ENCODE results near the gene CCNB2.
"Not testable (repeated sequence)": the region's sequence is repeated elsewhere in the genome, so short reads cannot be mapped to it uniquely, and the experiment has no call there.

The CCNB2 gene

DNA sequence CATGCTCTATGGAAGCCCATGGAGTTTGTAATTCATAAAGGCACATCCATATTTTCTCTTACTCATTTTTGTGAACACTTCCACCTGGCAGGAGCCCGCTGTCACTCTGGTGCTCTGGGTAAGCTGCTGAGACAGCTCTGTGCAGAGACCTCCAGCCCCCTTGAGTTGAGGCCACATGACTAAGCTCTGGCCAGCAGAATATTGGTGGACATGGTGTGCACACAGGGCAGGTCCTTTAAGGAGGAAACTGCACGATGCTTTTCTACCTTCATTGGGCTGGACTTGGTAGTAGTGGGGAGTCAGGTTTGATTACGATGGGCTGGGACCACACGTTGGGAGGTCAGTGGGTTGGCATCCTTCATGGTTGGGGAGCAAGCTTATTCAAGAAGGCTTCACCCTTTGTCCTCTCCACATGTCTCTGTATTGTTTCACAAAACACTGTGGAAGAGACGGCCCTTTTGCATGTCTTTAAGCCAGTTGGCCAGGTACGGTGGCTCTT, 29.0 kb downstream of the CCNB2 start:
- no peak for DNase-seq (ENCODE audit: low spot score)

DNA sequence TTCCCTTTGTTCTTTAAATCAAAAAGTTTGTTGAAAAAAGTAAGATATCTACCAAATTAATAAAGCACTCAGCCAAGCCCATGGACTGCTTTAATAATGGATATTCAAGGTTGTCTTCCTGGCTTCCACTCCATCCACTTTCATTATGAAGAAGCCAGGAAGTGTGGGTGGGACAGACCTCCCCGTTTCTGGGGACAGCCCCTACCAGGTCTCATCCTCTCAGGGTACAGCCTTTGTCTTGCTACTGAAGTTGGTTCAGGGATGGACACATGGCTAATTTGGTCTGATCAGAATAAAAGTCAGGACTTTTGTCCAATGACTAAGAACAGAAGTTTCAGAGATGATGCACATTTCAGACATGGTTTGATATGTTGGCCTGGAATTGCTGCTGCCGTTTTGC, 32.6 kb downstream of the CCNB2 start:
- no peak for DNase-seq (ENCODE audit: low spot score)

DNA sequence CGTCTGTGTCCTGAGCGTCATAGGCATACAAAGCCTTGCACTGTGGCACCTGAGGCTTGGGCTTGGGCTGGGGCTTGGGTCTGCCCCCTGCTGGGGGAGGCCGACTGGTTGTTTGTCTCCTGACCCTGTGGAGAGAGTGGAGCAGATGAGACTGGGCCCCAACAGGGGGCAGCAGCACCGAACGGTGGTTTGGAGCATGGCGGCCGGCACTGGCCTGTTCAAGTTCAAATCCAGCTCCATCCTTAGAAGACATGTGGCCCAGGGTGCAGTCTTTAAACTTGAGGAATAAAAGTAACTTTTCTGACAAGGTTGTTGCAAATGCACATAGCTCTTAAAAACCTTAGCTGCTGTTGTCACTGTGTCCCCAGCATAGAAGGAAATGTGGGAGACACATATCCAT, 33.3 kb downstream of the CCNB2 start:
- peak; percentile 8 for DNase-seq (ENCODE audit: low spot score)

DNA sequence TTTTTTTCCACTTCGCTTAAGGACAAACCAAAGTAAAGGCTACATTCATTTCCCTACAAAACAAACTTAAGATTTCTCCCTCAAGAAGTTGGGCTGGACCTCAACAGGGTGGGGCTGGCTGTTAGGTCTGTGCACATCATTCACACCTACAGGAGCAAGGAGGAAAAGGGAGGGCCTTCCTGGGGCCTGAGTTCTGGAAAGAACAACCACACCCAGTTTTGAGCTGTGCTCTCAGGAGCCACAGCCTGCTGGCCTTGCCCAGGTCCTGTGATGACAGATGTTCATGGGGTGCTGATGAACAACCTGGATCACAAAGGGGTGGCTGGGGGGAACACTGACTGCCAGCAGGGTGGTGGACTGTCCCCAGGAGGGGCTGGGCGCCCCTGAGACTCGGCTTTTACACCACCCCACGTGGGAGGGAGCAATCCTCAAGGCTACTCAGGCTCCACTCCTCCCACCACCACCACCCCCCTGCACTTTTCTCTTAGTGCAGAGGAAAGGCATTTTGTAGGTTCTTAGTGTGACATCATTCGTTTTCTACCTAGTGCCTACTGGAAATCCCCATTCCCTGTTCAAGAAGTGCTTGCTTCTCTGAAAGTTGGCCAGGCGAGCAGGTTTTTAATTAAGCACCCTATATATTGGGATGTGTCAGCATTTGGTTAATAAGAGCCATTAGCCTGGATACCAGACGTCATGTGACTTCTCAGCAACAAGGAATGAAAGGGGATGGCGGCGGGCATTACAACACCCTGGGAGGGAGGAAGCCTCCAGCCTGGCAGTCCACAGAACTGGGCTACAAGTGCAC, 35.7 kb downstream of the CCNB2 start:
- no peak for DNase-seq (ENCODE audit: low spot score)

DNA sequence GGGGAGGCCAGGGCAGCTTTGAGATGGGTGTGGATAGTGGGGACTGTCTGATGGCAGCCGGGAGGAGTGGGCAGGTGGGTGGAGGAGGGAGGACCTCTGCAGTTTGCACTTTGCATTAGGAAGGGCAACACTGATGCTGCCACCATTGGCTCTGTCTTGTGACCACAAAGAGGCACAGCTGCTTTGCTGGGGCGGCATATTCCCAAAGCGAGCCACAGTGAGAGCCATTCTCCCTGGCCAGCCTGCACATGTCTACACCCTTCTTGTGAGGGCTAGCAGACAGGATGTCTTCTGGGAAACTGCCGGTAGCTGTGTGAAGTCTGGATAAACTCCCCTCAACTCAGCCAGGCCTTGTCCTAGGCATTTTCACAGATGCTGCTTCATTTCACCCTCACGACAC, 38.3 kb downstream of the CCNB2 start:
- no peak for DNase-seq (ENCODE audit: low spot score)

DNA sequence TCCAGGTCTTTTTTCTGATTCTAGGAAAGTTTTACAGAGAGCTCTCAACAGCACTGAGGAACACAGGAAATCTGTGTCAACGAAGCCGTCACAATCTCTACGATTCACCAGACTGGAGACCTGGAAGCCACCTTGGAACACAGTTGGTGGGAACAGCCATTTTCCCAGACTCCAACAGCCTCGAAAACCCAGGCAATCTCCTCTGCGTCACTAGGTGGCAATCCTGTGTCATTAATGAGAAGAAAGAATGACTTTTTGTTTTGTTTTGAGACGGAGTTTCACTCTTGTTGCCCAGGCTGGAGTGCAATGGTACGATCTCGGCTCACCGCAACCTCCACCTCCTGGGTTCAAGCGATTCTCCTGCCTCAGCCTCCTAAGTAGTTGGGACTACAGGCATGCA, 39.6 kb downstream of the CCNB2 start:
- peak; percentile 36 for DNase-seq (ENCODE audit: low spot score)

DNA sequence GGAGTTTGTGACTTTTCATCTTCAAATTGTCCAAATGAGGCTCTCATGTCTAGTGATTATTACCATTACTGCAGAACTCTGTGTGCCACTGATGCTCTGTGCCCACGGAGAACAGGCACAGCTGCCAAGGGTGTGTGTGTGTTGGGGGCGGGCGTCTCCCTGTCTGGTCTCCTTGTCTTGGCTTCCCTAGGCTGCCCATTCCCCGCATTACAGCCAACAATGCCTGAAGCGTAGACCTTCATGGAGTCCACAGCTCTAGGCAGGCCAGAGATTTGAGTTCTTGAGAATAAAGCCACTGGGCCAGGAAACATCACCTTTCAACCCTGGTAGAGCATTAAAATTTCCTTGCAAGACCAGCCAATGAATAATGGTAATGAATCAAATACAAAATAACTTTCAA, 42.7 kb downstream of the CCNB2 start:
- DNase-seq (ENCODE audit: low spot score), result no peak

DNA sequence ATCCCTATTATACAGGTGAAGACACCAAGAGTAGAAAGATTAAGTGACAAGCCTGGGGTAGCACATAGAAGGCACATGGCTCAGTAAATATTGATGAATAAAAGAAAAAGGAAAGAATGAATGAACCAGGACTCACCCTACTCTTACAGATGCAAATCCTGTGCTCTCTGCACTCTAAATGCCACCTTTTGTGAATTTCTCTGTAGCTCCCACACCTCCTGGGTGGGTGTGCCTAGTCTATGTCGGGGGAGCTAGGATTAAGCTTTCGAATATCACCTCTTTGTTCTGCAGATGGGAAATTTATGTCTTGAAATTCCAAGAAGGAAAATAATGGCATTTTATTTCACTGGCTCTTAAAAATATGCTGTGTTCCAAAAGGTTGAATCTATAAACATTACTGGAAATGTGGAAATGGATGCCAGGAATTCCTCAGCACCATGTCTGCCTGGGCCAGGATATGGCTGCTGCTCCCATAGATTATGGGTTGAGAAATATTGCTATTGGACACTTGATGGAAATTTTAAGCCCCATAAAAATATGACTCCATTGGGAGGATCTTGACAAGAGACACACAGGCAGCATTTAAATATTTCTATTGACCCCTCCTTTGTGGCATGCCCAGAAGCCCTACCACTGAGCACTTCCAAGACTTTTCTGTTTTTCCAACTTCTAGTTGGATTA, 43.3 kb downstream of the CCNB2 start:
- no peak for DNase-seq (ENCODE audit: low spot score)

DNA sequence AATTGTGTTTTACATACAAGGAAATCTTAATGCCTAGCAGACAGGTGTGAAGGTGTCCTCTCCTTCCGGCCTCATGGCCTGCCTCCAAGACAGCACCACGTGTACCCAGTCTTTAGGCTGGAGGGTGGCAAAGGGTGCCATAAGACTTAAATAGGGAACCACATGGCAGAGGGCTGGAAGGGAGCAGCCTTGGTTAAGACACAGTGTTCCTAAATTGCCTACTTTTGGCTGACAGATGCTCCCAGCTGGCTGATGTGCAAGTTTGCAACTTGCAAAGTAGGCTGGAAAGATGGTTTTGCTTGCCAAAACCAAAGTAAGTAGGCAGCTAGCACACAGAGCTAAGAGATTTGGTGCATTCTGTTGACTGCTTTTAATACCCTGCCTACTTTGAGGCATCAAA, 45.2 kb downstream of the CCNB2 start:
- DNase-seq (ENCODE audit: low spot score), result no peak

DNA sequence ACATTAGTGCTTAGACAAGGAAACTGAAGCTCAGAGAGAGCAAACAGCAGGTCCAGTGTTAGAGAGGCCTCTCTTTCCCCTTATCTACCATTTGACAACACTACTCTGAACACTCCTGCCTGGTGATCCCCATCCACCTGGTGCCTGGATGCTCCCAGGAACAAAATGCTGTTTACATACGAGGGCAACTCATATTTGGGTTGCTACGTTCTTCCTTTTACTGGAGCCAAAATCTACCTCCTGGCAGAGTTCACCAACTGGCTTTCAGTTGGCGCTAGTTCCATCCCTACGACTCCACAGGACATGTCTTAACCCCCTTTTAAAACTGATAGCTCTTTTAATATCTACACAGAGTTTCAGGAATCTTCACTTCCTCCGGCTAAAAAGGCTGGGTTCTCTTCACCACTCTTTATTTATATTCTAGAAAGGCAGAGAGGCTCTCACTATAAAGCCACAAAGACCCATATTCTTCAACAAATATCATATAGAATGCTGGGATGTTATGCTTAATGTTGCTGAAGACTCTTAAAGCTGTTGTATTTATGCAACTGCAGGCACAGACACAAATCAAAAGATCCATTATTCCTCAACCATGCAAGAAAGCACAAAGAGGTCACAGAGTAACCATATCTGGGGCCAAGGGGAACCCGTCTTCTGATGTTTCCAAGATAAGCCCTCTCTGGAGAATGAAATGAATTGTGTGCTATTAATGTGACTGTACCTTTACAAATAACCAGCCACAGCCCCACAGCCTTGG, 47.9 kb downstream of the CCNB2 start:
- DNase-seq (ENCODE audit: low spot score), result no peak

DNA sequence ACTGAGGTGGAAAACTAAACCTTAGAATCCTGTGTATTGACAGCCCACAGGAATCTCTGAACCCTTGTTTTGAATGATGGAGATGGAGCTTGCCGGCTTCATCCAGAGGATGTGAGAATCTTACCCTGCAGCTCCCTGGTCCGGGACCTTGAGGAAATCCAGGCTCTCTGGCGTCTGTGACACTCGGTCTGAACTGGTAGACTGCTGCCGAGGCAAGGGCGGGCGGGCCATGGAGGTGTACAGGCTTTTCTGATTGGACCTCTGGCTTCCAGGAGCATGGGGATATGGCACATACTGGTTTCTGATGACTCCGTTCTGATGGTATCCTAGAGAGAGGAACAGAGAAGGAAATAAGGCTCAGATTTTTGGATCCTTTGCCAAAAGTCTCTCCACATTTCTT, 48.5 kb downstream of the CCNB2 start:
- no peak for DNase-seq (ENCODE audit: low spot score)

DNA sequence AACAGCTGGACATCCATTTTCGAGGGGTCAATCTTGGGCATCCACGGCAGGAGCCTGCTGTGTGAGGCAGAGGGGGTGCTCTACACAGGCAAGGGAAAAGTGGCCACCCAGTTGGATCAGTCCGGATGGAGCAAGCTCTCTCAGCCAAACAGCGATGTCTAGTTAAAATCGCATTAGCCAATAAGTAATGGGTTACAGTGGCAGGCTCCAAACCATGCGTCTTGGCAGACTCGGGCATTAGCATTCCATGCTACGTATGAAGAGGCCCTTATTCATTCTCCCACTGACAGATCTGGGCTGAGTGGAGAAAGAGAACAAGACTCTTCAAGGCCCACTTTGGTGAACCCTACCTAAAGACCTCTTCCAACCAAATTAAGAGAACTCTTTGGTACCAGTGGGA, 49.3 kb downstream of the CCNB2 start:
- no peak for DNase-seq (ENCODE audit: low spot score)

DNA sequence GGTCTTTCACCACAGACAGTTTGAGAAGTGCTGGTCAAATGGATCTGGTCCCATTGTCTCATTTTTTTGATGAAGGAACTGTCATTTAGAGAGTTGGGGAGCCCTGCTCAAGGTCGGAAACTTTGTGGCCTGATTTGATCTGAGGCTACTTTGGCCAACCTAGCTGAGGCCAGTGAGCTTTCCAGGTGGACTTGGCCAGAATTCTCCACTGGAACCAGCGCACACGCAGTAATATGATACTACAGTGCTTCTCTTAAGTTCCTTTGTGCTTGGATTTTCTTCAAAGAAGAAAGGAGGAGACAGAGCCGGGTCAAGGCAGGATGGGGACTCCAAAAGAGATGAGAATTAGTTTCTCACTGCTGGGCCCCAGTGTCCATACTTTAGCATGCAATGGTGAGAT, 50.5 kb downstream of the CCNB2 start:
- no peak for DNase-seq (ENCODE audit: low spot score)

DNA sequence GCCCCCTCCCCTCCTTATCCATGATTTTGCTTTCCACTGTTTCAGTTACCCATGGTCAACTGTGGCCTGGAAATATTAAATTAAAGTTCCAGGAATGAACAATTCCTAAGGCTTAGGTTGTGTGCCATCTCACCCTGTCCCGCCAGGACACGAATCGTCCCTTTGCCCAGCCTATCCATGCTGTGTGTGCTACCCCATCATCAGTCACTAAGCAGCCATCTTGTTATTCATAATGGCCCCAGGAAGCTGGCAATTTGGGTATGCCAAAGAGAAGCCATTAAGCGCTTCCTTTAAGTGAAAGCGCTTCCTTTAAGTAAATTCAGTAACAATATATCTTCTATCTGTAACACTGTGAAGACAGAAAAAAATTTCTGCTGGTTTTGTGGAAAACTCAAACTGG, 52.5 kb downstream of the CCNB2 start:
- DNase-seq (ENCODE audit: low spot score), result no peak

DNA sequence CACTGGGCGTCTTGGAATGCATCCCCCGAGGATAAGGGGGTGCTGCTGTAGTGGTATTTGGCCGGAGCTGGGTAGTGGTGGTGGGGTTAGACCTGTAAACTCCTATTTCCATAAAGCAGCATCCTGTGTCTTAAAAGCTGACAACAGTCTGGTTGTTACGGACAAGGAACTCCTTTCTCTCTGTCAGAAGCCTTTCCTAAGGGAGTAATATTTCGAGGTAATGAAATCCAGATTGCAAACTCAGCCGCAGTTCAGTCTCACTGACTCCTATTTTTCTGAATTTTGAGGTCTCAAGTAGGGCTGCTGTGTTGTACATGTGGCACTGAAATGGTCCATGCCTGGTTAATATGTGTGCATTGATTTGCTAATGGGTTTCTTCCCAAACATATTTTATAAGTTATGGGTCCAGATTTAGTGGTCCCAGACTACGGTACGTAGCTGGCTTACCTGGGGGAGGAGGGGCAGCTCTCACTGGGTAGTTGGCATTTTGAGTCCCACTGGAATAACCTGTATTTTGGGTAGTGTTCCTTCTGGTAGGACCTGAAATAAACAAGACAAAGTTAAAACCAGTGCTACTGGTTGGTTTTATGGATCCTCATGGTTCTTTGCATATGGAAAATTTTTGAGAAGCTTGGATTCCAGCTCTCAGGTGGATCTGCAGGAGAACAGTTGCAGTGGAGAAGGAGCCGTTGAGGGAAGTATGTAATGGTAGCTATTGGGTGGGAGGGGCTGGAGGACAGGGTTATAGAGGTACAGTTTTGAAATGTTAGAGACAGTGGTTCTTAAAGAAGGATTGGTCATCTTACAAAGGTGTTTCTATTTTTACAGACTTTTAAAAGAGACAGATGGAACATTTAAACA, 53.1 kb downstream of the CCNB2 start:
- no peak for DNase-seq (ENCODE audit: low spot score)

DNA sequence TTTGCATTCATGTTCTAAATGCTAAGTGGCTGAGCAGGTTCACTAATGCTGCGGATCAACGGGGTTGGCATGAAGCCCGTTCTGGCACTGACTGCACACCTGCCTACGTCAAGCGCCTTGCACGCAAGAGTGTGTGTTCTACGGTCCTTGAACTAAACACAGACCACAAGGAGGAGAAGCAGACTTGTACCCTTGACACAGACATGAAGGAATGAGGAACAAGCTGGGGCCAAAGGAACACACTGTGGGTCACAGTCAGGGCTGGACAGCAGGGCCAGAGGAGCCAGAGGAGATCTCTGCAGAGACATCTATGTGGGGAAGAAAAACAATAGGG, 53.7 kb downstream of the CCNB2 start:
- no peak for DNase-seq (ENCODE audit: low spot score)

DNA sequence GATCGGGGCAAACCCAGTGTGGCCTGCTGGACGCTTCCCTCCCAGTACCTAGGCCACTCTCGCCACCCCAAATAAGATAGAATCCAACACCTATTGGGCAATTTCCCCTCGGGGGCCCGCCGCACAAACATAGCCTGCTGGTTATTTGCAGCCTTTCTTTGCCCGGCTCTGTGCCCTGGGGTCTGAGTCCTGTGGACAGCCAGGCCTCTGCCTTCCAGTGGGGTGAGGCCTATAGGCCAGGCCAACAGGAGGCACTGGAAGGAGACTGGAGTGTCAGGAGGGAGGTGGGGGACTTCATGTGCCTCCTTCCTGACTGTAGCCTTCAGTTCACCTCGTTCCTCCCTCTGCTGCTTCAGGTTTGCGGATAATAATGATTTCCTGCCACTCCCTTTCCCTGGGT, 54.3 kb downstream of the CCNB2 start:
- no peak for DNase-seq (ENCODE audit: low spot score)

DNA sequence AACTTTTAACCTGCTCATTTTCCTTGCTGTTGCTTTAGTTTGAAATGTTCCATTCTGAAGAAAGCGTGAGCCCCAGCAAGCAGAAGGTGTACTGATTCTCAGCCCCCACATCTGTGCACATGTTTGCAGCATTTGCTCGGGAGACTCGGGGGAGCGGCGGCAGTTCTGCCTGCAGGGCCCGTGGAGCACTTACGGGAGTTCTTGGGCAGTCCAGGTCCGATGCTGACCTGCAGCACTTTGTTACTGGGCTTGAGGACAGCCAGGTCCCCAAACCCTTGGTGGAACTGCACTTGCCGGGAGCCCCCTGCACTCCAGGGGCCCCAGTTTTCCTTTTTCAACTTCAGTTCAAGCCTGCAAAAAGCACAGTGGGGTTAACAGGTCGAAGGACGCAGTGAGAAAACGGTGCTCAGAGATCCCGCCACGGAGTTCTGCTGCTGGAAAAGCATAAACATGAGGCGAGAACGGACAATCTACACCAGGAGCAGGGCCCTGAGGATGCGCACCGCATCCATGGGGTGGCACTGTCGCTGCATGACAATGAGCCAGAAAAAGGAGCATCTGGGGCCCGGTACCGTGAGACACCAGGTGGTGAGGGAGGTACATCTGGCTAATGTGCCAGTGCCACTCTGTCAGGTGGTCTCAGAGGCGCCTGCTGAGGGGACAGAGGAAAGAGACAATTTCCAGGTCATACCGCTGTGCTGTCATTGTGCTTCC, 56.1 kb downstream of the CCNB2 start:
- no peak for DNase-seq (ENCODE audit: low spot score)

DNA sequence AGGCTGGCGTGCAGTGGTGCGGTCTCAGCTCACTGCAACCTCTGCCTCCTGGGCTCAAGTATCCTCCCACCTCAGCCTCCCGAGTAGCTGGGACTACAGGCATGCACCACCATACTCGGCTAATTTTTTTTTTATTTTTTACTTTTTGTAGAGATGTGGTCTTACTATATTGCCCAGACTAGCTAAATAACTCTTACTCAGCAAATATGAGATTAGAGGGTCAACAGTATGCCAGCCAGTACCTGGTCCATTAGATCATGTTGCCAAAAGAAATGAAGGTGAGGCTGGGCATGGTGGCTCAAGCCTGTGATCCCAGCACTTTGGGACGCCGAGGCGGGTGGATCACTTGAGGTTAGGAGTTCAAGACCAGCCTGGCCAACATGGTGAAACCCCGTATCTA, 57.1 kb downstream of the CCNB2 start:
- DNase-seq (ENCODE audit: low spot score), result not testable (repeated sequence)

DNA sequence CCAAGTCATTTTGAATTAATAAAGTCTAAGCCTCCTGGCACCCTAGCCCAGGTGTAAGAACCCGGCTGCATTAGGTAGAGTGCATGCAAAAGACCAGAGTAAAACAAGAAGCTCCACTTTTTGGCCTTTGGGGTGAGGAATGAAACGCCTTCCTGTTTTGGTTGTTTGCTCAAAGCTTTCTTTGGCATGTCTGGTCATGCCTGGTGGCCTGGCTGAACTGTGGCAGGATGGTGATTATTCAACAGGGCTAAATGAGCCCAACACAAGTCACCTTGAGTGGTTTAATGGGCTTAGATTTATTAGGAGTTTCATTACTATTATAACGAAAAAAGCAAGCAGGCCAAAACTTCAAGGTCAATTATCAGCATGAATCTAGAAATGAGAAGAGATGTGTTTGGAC, 60.8 kb downstream of the CCNB2 start:
- no peak for DNase-seq (ENCODE audit: low spot score)

DNA sequence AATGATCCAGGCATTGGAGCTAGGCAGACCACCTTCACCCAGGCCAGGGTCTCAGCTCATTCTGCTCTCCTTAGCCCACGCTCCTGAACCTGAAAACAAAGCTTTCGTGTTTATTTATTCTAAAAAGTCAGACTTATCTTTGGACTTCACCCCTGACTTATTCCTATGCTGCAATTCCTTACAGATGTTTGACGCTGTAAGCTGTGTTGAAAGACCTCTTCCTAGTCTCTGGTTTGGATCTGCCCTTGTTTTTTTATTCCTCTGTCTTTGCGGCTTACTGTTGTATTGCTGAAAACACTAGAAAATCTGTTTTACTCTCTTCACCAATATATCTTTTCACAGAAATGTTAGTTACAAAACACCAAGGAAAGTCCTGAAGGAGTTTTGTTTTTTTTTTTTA, 61.2 kb downstream of the CCNB2 start:
- DNase-seq (ENCODE audit: low spot score), result no peak

Data from RKO (cell line).